ENCODE measurements around the gene GCGR.

GCGR gene

GRCh38 chr17:81803728-81804558 is at the start of gene GCGR:
TSS of gene GCGR (plus strand) at chr17:81804150. CDS start at chr17:81809019, 4,869 bp downstream.
- DNase-seq, result no peak

GRCh38 chr17:81792675-81793615 is 11.0 kb upstream of the GCGR start:
- DNase-seq, result no peak

- DNase-seq, result no peak
These were observed 9.9 kb upstream of the GCGR start for GRCh38 chr17:81794074-81794476.

- no peak for DNase-seq
These were observed 9.4 kb upstream of the GCGR start for GRCh38 chr17:81794509-81794908.

- no peak for DNase-seq
These were observed 2.6 kb upstream of the GCGR start for GRCh38 chr17:81801327-81801726.

GRCh38 chr17:81802048-81802758 is 1.7 kb upstream of the GCGR start:
- DNase-seq, result no peak

GRCh38 chr17:81802856-81803643 is 900 bp upstream of the GCGR start:
- no peak for DNase-seq

- no peak for DNase-seq
These were observed 829 bp downstream of the GCGR start for GRCh38 chr17:81804559-81805399.

GRCh38 chr17:81805707-81806460 is 1.9 kb downstream of the GCGR start:
- no peak for DNase-seq

GRCh38 chr17:81806461-81807209 is 2.7 kb downstream of the GCGR start:
- no peak for DNase-seq

GRCh38 chr17:81807210-81807719 is 3.3 kb downstream of the GCGR start:
- no peak for DNase-seq

- DNase-seq, result no peak
These were observed 3.9 kb downstream of the GCGR start for GRCh38 chr17:81807839-81808238.

GRCh38 chr17:81808778-81809555 is 5.0 kb downstream of the GCGR start:
- DNase-seq, result no peak

- no peak for DNase-seq
These were observed 5.6 kb downstream of the GCGR start for GRCh38 chr17:81809556-81809998.

- DNase-seq, result no peak
These were observed 6.5 kb downstream of the GCGR start for GRCh38 chr17:81810476-81810875.

GRCh38 chr17:81810892-81811704 is 7.1 kb downstream of the GCGR start:
- no peak for DNase-seq

GRCh38 chr17:81811705-81812570 is 8.0 kb downstream of the GCGR start:
- DNase-seq, result no peak

Data from NCI-H1930 (cell line).